HG03045 (cell line): ENCODE results near the gene PITPNC1.
"Not testable (repeated sequence)": the region's sequence is repeated elsewhere in the genome, so short reads cannot be mapped to it uniquely, and the experiment has no call there.

Experiments
- ATAC-seq: cut with Tn5 transposase; IDR thresholded peaks from one replicate; pipeline ENCODE4 v1.9.1; 2021; ENCODE audit warnings: mild to moderate bottlenecking, moderate library complexity; ENCODE audit not compliant: unreplicated experiment

Gene PITPNC1

GRCh38 chr17:67393809-67394397 lies 16.8 kb downstream of the PITPNC1 start:
- ATAC-seq: no peak

GRCh38 chr17:67399676-67400075 lies 22.6 kb downstream of the PITPNC1 start:
- ATAC-seq: no peak

- no peak for ATAC-seq
Measured at GRCh38 chr17:67400193-67400592, 23.1 kb downstream of the PITPNC1 start.

- ATAC-seq: no peak
Measured at GRCh38 chr17:67401106-67401505, 24.0 kb downstream of the PITPNC1 start.

GRCh38 chr17:67401598-67402504 lies 24.8 kb downstream of the PITPNC1 start:
- no peak for ATAC-seq

- no peak for ATAC-seq
Measured at GRCh38 chr17:67403065-67403464, 26.0 kb downstream of the PITPNC1 start.

GRCh38 chr17:67403483-67403882 lies 26.4 kb downstream of the PITPNC1 start:
- no peak for ATAC-seq

- not testable (repeated sequence) for ATAC-seq
Measured at GRCh38 chr17:67408455-67408830, 31.4 kb downstream of the PITPNC1 start.

GRCh38 chr17:67411397-67411796 lies 34.3 kb downstream of the PITPNC1 start:
- ATAC-seq: no peak

- ATAC-seq: no peak
Measured at GRCh38 chr17:67412032-67412431, 35.0 kb downstream of the PITPNC1 start.

- ATAC-seq: no peak
Measured at GRCh38 chr17:67412941-67413340, 35.9 kb downstream of the PITPNC1 start.

GRCh38 chr17:67413388-67413787 lies 36.3 kb downstream of the PITPNC1 start:
- ATAC-seq: no peak

- ATAC-seq: no peak
Measured at GRCh38 chr17:67414130-67414529, 37.0 kb downstream of the PITPNC1 start.

GRCh38 chr17:67414559-67414958 lies 37.5 kb downstream of the PITPNC1 start:
- no peak for ATAC-seq

- ATAC-seq: no peak
Measured at GRCh38 chr17:67415291-67415690, 38.2 kb downstream of the PITPNC1 start.

- no peak for ATAC-seq
Measured at GRCh38 chr17:67417507-67417906, 40.4 kb downstream of the PITPNC1 start.

- ATAC-seq: no peak
Measured at GRCh38 chr17:67420994-67421393, 43.9 kb downstream of the PITPNC1 start.

- ATAC-seq: no peak
Measured at GRCh38 chr17:67421869-67422273, 44.8 kb downstream of the PITPNC1 start.

- not testable (repeated sequence) for ATAC-seq
Measured at GRCh38 chr17:67422296-67422695, 45.2 kb downstream of the PITPNC1 start.

GRCh38 chr17:67422897-67423296 lies 45.8 kb downstream of the PITPNC1 start:
- ATAC-seq: no peak

GRCh38 chr17:67425571-67426160 lies 48.6 kb downstream of the PITPNC1 start:
- no peak for ATAC-seq

GRCh38 chr17:67427424-67427823 lies 50.3 kb downstream of the PITPNC1 start:
- no peak for ATAC-seq
